NCI-H1092 (cell line): ENCODE measurements around the gene FAM217A.

ENCODE experiments used
- DNase-seq: peaks from one replicate; lab custom pipeline; 2025; lab: John Stamatoyannopoulos, UW

The FAM217A gene

DNA sequence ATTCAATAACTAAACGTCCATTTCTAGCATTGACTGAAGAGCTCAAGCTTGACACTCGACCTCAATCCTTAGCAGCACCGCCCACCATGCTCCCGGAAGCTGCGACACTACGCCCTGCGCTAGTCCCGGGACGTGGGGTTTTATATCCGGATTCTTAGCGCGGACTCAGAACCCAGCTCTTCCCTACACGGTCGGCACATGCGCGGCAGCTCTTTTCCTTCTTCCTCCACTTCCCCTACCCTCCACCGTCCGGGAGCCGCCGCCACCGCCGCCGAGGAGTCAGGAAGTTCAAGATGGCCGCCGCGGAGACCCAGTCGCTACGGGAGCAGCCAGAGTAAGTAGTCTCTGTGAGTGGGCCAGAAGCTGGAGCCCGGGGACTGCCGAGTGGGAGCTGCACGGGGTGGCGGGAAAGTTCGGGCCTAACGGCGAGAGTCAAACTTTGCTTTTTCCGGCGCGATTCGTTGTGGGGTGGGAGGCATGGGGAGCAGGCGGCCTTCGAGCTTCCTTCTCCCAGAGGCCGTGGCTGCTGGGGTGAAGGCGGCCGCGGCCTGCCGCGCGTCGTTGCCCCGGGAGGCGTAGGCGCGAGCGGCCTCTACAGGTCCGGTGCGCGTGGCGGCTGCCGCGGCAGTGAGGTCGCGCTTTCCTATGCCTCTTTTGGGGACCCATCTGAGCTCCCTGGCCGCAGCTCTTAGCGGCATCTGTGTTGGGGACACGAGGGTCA is 57.6 kb downstream of the FAM217A start:
- peak; percentile 82 for DNase-seq

DNA sequence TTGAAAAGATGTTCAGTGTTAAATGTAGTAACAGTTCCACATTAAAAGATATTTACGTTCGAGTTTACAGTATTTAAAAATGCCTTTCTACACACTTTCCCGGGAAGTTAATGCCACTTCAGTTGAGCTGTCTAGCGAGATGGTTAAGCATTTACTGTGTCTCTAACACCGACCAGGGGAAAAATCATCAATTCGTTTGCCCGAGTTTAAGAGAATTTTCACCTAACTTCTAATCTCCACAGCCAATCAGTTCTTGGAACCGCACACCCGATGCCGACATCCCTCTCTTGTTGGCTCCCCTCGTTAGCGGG is 58.2 kb downstream of the FAM217A start:
- no peak for DNase-seq

DNA sequence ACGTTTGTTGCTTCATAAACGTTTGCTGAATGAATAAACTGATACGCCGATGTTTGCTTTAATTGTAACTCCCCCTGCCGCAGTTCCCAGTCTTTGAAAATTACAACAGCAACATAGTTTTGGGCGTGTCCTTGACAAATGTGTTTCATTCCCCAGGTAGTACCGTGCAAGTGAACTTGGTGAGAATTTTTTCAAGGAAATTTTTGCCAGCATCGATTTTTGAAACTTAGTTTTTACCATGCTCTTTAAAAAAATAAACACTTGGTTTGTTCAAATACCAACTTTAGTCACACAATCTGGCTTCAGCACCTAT is 60.1 kb downstream of the FAM217A start:
- no peak for DNase-seq
